ENCODE data around the gene ADAT1.

DNA sequence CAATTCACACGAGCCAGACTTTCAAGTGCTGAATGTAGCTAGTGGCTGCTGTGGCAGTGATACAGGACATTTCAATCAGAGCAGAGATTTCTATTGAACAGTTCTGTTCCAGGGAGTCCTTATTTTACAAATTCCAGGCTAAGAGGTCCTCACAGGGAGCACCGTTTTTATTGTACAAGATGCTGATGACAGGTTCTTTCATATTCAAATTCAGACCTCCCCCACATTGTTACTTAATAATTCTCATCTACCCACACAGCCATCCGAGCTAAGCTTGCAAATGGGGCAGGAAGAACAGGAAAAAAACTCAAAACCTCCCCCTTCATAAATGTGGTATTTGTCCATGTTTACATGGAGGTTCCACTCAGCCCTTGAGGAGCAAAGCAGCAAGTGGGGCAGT, 47.1 kb downstream of the ADAT1 start:
- TF ChIP-seq CTCF (IDR thresholded peaks at IDR 0.05 in 8 of 11, conservative IDR thresholded peaks at IDR 0.05 in 3 of 11), result no peak
- no peak for TF ChIP-seq POLR2A (IDR thresholded peaks at IDR 0.05)

All from spleen (tissue), 7 donors.